Testis (tissue), 3 donors: ENCODE measurements around the gene AMBRA1. TPM values are rescaled to one million over a fixed set of nuclear protein-coding genes. Genes with fewer than 3 reads are reported as not detected.

Source experiments
- DNase-seq: peaks from one replicate; pipeline ENCODE4 v3.0.0-alpha.2; 2019
- H3K27ac ChIP-seq, 2 donors: fragments of 200-600 bp; sonication (generic); one replicate each; pipeline ENCODE4 v1.5.1; 2019
- H3K27me3 ChIP-seq: fragments of 200-600 bp; sonication (generic); one replicate; pipeline ENCODE4 v1.5.1; 2019
- H3K36me3 ChIP-seq: fragments of 200-600 bp; sonication (generic); one replicate; pipeline ENCODE4 v1.5.1; 2017; ENCODE audit warnings: low read depth; ENCODE audit errors: missing control alignments
- H3K4me1 ChIP-seq: fragments of 200-600 bp; sonication (generic); one replicate; pipeline ENCODE4 v1.5.1; 2019
- H3K4me3 ChIP-seq, 2 donors: fragments of 200-600 bp; sonication (generic); one replicate each; pipeline ENCODE4 v1.5.1; 2017 to 2019
- H3K9me3 ChIP-seq: fragments of 200-600 bp; sonication (generic); one replicate; pipeline ENCODE4 v1.5.1; 2017
- CTCF ChIP-seq, 3 experiments: fragments of 450-650 bp in 2 of 3; fragments of 200-600 bp in 1 of 3; sonication (generic) in 1 of 3; IDR thresholded peaks; one replicate each; pipeline ENCODE4 v1.5.1; 2016 to 2019; ENCODE audit warnings: antibody characterized with exemption in 3 of 3, mild to moderate bottlenecking in 2 of 3, moderate library complexity in 1 of 3
- POLR2A ChIP-seq: fragments of 450-650 bp; IDR thresholded peaks from one replicate; pipeline ENCODE4 v1.6.1; 2017; ENCODE audit warnings: antibody characterized with exemption, mild to moderate bottlenecking, moderate library complexity
- WGBS, 2 donors: methylation state at CpG; one replicate each; pipeline ENCODE4 v1.1.5; 2018; 5-methylcytosine and 5-hydroxymethylcytosine counted together
- intact Hi-C: fragments of 100-400 bp; cut with DNase I; formaldehyde crosslinking; loops from one replicate; pipeline ENCODE4 v1.15.1; 2023; ENCODE audit warnings: low total_unique reads
- polyA plus RNA-seq: library from polyadenylated mRNA; stranded (reverse); fragments of 350-450 nt; fragmentation: Illumina TruSeq; extraction: RNeasy Lipid Tissue Mini Kit (QIAGEN cat#74804); gene quantifications from one replicate; pipeline ENCODE4 v1.2.3, GENCODE V29; 2014; ENCODE audit warnings: low read depth, low replicate concordance; ENCODE audit not compliant: insufficient read depth
- total RNA-seq, 2 donors: library from RNA; depleted of rRNA; stranded (reverse); fragments of >200 nt; gene quantifications; one replicate each; pipeline ENCODE4 v1.2.3, GENCODE V29; 2016

The AMBRA1 gene
- total and polyA plus RNA-seq, 3 donors from 2014 or later = 28.0 to 68.3 (median 55.6) TPM

- WGBS, 2 donors = 89 to 100% methylated on average over 1 of the region's 1 CpG
- H3K36me3 ChIP-seq = no peaks in the 10 kb centered on the region
- H3K4me1 ChIP-seq = no peaks in the 10 kb centered on the region
Observed at GRCh38 chr11:46630237-46630636, 36.4 kb upstream of the AMBRA1 start.

GRCh38 chr11:46628961-46629360 lies 35.1 kb upstream of the AMBRA1 start:
- no peaks in the 10 kb centered on the region for H3K9me3 ChIP-seq
- H3K36me3 ChIP-seq = no peaks in the 10 kb centered on the region
- intact Hi-C loops = no loop called here
- 67 to 91% methylated on average over 6 of the region's 6 CpGs for WGBS, 2 donors
- peaks cover 4% of the 10 kb centered on the region for H3K4me1 ChIP-seq
- TF ChIP-seq POLR2A = no peak
- no peak for TF ChIP-seq CTCF (IDR thresholded peaks at IDR 0.05)
- H3K27ac ChIP-seq = no peak overlapping the region
- no peak for DNase-seq
- H3K4me3 ChIP-seq = no peak overlapping the region
- H3K27me3 ChIP-seq = no peaks in the 10 kb centered on the region

More at GRCh38 chr11:46630237-46630636, 36.4 kb upstream of the AMBRA1 start:
- Histone ChIP-seq H3K27ac (no peak overlapping the region), H3K4me3 (no peak overlapping the region), H3K9me3 (no peaks in the 10 kb centered on the region), H3K27me3 (no peaks in the 10 kb centered on the region)
- no peak for DNase-seq
- intact Hi-C loops = no loop called here
- TF ChIP-seq POLR2A = no peak
- no peak for TF ChIP-seq CTCF (IDR thresholded peaks at IDR 0.05)

- intact Hi-C loops = no loop called here
- TF ChIP-seq POLR2A = no peak
- no peak for TF ChIP-seq CTCF (IDR thresholded peaks at IDR 0.05)
- peaks cover 4% of the 10 kb centered on the region for H3K4me1 ChIP-seq
- no peak overlapping the region for H3K4me3 ChIP-seq
- no peak overlapping the region for H3K27ac ChIP-seq
- H3K36me3 ChIP-seq = no peaks in the 10 kb centered on the region
- 95 to 98% methylated on average over 3 of the region's 3 CpGs for WGBS, 2 donors
- no peak for DNase-seq
- H3K27me3 ChIP-seq = no peaks in the 10 kb centered on the region
- H3K9me3 ChIP-seq = no peaks in the 10 kb centered on the region
Observed at GRCh38 chr11:46625406-46625805, 31.6 kb upstream of the AMBRA1 start.

GRCh38 chr11:46618837-46619236 lies 25.0 kb upstream of the AMBRA1 start:
- DNase-seq = peak; percentile 38
- Histone ChIP-seq H3K4me3 (peak overlapping the region in 1 of 2 donors; percentile 92), H3K4me1 (peaks cover 5% of the 10 kb centered on the region), H3K27me3 (no peaks in the 10 kb centered on the region), H3K27ac (peak overlapping the region in 1 of 2 donors; percentile 28), H3K36me3 (no peaks in the 10 kb centered on the region), H3K9me3 (no peaks in the 10 kb centered on the region)
- 33 to 39% methylated on average over 6 of the region's 6 CpGs for WGBS, 2 donors
- TF ChIP-seq POLR2A (no peak), CTCF (IDR thresholded peaks at IDR 0.05) (no peak)
- intact Hi-C loops = no loop called here

GRCh38 chr11:46617972-46618314 lies 24.1 kb upstream of the AMBRA1 start:
- H3K27ac ChIP-seq = peak overlapping the region; percentile 86 to 91
- TF ChIP-seq CTCF (IDR thresholded peaks at IDR 0.05) = no peak
- TF ChIP-seq POLR2A = no peak
- H3K4me1 ChIP-seq = peaks cover 5% of the 10 kb centered on the region
- no peaks in the 10 kb centered on the region for H3K36me3 ChIP-seq
- WGBS, 2 donors = 0 to 2% methylated on average over 7 to 9 of the region's 9 CpGs
- peak overlapping the region; percentile 64 to 92 for H3K4me3 ChIP-seq
- DNase-seq = no peak
- no peaks in the 10 kb centered on the region for H3K27me3 ChIP-seq
- H3K9me3 ChIP-seq = no peaks in the 10 kb centered on the region
- intact Hi-C loops = no loop called here
